ENCODE data around the gene KDM5D.

The KDM5D gene

GRCh38 chrY:19744381-19745378, at the start of gene KDM5D:
TSS of gene KDM5D (minus strand) at chrY:19744726. CDS start at chrY:19744534, 192 bp downstream.
- no peak for DNase-seq

- no peak for DNase-seq
Observed at GRCh38 chrY:19768375-19768774, 23.8 kb upstream of the KDM5D start.

- DNase-seq: no peak
Observed at GRCh38 chrY:19743331-19743730, 1.2 kb downstream of the KDM5D start.

GRCh38 chrY:19742153-19742552, 2.4 kb downstream of the KDM5D start:
- no peak for DNase-seq

- no peak for DNase-seq
Observed at GRCh38 chrY:19734425-19734824, 10.1 kb downstream of the KDM5D start.

- no peak for DNase-seq
Observed at GRCh38 chrY:19717950-19718349, 26.6 kb downstream of the KDM5D start.

GRCh38 chrY:19717146-19717545, 27.4 kb downstream of the KDM5D start:
- DNase-seq: no peak

GRCh38 chrY:19715226-19715625, 29.3 kb downstream of the KDM5D start:
- DNase-seq: no peak

- DNase-seq: no peak
Observed at GRCh38 chrY:19713430-19713829, 31.1 kb downstream of the KDM5D start.

GRCh38 chrY:19706273-19706672, 38.3 kb downstream of the KDM5D start:
- no peak for DNase-seq

GRCh38 chrY:19698495-19698894, 46.0 kb downstream of the KDM5D start:
- DNase-seq: no peak

- no peak for DNase-seq
Observed at GRCh38 chrY:19680821-19681220, 63.7 kb downstream of the KDM5D start.

Data from AML-193 (cell line).